ENCODE measurements around the gene NMRK1.

NMRK1 gene

DNA sequence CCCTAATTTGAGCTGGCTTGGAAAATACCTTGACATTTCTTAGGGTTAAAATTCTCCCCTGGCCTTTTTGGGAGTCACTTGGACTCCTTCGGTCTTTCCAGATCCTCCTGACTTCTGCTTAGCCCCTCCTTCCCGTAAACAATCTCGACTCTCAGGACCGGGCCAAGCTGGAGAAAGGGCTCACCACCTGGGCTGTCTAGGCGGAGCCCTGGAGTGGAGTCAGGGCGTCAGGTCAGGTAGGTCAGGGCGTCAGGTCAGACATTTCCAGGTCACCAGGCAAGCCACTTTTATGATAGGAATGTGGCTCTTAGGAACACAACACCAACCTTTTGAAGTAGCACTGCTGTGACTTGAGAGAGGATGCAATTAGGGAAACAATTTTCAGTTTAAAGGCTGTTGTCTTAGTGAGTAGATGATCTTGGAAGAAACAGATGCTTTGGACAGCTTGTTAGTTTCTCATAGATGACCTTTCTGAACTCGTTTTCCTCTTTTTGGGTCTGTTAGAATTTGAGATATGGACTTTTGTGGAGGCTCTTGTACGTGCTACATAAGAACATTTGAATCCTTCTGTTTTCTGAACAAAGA, 13.1 kb upstream of the NMRK1 start:
- DNase-seq, result no peak

DNA sequence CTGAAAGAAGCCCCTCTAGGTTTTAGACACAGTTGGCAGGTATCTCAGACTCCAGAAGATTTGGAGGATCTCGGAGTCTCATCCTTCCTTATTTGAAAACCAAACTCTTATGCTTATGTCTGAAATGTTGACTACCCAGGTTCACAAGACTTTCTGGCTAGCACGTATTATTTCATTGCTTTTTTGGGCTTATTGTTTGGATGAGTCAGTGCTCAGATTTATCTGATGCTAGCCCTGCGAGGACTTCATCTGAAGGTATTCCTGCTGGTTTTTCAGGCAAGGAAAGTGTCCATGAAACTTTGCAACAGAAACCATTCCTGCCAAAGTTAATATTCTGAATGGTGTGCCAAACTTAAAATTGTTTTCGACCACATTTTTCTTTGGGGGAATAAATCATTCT, 8.8 kb upstream of the NMRK1 start:
- DNase-seq, result no peak

DNA sequence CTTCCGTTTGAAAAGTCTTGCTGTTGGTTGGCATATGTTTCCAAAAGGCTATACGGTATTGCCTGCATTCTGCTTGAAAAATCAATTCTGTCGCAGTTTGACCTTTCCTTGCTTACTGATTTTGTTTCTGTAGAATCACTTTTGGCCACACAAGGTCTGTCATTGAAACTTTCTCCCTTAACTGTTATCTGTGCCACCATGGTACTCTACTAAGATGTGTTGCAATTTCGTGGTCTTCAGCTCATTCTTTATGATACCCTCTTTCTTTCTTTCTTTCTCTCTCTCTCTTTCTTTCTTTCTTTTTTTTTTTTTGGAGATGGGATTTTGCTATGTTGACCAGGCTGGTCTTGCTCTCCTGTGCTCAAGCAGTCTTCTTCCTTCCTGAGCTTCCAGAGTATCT, 4.8 kb upstream of the NMRK1 start:
- no peak for DNase-seq

DNA sequence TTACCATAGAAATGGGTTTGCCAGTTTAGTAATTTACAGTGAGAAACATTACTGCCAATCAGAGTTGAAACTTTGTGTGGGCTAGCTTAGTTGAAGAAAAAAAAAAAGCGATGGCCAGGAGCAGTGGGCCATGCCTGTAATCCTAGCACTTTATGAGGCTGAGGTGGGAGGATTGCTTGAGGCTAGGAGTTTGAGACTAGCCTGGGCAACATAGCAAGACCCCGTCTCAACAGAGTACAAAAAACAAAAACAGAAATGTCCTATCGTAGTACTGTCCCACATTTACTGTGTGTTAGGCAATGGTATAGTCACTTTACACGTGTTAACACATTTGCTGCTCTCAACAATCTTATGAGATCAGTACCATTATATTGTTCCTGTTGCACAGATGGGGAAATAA, 2.6 kb upstream of the NMRK1 start:
- no peak for DNase-seq

DNA sequence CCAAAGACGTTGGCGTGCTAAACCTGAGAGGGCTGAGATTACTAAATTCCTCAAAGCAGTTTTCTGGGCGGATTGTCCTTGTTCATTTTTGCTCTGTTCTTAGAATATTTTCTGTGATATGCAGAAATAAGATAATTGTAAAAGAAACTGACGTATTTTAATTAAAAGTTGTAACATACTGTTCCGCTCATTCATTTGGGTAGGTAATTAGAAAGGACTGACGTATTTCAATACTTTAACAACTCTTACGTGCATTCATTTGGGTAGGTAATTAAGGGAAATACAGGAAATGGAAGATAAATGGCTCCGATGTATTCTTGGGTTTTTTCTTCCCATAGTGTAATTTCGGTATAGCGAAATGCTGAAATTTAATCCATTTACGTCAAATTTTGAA, 1.4 kb upstream of the NMRK1 start:
- no peak for DNase-seq

DNA sequence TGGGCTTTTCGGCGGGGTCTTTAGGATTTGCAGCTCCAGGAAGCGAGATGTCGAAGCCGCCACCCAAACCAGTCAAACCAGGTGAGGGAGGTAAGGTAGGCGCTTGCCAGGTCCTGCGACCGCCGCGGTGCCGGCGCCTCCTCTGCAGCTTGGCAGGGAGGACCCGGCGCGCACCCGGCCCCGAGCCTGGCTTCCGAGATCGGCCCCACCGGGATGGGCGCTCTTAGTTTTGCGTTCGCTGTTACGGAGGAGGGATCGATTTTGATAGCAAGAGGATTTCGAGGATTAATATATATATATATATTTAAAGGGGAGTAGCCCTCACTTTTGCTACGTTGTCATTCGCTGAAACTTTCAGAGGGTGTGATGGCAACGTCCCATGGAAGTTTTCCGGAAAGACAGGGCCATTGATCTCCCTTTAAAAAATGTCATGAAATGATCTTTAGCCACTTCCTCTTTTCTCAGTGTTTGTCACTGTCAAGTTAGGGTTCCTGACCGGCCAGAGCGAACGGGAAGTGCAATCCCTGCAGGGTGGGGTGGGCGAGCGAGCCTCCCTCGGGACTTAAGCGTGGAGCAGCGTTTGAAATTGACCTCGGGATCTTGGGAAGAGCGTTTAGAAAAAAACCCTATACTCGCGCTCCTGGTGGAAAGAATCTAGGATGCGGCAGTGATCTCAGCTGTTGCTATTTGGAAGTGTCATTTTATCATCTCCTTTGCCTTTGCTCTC, 854 bp upstream of the NMRK1 start:
- DNase-seq, result no peak

DNA sequence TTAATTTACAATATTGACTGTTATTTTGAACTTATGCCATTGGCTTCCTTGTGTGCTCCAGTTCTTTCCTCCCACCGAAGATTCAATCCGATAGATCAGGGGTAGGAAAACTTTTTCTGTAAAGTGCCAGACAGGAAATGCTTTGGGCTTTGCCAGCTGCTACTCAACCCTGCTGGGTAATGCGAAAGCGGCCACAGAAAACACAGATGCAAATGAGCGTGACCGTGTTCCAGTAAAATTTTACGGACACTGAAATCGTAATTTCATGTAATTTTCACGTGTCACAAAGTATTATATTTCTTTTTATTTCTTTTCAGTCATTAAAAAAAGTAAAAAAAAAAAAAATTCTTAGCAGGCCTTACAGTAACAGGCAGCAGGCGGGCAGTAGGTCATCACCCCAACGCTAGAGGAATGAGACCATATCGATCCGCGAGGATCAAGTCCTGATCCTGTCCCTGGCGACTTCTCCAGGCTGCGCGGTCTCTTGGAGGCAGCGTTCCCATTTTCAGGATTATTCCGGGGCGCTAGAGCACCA, 599 bp downstream of the NMRK1 start:
- no peak for DNase-seq

DNA sequence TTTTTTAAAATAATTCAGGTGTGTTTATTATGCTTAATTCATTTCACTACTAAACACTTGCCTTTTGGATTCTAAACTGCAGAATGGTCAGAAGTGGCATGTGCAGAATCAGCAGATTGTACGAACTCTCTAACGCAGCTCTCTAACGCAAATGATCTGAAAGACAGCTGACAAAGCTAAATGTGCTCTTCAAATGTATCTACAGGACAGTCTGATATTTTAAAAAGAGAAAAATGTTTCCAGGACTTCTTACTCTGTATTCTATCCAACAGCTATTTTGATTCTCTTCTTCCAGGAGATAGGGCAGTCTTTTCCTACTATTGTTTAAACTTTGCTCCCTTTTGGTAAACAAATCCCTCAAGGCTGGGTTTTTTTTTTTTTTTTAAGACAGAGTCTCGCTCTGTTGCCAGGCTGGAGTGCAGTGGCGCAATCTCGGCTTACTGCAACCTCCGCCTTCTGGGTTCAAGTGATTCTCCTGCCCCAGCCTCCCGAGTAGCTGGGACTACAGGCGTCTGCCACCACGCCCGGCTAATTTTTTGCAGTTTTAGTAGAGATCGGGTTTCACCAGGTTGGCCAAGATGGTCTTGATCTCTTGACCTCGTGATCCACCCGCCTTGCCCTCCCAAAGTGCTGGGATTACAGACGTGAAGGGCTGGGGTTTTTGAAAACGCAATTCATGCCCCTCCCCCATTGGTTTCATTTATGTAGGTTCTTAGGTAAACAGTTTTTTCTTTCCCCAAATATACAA, 1.2 kb downstream of the NMRK1 start:
- no peak for DNase-seq

DNA sequence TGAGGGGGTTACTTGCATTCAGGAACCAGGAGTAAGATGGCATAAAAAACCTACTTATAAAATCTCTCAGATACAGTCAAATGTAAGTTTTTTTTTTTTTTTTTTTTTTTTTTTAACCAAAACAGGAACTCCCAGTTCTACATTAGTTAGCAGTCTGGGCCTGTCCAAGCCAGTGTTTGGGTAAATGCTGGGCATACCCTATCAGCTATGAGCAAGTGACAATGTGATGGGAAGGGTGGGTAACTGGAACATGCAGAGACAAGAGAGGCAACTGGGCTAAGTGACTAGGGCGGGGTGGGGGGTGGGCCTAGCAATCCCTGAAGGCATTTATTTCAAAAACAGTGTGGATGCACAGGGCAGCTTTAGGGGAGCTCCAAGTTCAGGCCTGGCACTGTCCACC, 2.3 kb downstream of the NMRK1 start:
- DNase-seq, result no peak

DNA sequence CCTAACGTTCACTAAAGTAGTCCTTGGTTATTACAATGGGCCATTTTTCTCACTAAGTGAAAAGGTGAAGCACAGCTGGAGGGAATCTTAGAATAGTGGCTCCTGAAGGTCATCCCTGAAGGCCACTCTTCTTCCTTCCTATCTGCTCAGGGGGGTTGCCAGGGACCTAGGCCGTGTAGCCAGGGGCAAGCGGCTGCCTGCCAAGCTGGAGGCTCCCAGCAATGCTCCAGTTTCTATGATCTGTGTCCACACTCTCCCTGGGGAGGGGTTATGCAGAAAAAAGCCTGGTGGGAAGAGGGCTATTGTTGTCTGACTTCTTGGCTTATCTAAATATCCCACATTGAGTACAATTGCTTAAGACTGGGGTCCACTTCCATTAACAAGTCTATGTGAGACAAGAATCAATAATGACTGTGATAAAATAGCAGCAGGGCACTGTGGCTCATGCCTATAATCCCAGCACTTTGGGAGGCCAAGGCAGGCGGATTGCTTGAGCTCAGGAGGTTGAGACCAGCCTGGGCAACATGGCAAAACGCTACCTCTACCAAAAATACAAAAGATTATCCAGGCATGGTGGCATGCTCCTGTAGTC, 3.8 kb downstream of the NMRK1 start:
- DNase-seq, result no peak

DNA sequence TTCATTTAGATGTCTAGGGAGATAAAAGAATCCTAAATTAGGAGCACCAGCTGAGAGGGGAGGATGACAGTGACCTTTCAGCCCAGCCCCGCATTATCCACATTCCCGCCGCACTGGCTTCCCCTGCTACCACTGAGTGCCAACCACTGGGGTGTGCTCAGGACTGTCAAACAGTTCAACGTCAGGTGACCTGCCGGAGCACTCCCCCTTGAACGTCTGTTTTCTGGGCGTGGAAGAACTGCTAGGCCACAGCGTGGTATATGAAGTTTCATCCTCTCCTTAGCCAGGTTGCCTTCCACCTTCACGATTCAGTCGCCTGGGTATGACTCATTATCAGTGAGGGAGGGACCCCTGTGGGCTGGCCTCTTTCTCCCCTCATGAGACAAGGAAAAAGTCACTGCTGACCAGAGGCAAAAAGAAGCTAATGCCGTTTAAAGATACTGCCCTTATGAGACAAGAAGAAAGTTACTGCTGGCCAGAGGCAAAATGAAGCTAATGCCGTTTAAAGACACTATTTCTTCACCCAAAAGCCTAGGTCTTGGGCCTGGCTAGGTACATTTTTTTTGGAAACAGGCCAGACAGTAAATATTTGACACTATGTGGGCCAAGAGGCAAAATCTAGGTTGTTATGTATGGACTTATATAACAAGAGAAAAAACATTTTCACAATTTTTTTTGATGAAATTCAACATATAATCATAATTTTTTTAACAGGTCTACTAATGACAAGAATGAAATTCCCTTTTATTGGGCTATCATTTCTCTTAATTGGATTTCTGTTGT, 4.6 kb downstream of the NMRK1 start:
- no peak for DNase-seq

DNA sequence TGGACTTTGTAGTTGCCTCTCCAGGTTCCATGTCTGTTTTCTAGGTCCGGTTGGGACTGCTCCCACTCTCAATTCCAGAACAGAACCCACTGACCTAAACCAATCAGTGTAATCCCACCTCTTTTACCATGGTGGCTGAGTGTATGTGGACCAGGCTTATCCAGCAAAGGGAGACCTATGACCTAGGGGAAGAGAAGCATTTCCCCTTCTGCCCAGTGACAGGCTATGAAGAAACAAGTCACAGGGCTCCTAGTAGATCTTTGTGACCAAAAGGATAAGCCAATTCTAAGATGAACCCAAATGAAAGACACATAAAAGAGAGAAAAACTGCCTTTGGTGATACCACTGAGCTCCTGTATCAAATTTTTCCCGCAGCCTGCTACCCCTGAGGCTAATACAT, 6.3 kb downstream of the NMRK1 start:
- DNase-seq, result no peak

DNA sequence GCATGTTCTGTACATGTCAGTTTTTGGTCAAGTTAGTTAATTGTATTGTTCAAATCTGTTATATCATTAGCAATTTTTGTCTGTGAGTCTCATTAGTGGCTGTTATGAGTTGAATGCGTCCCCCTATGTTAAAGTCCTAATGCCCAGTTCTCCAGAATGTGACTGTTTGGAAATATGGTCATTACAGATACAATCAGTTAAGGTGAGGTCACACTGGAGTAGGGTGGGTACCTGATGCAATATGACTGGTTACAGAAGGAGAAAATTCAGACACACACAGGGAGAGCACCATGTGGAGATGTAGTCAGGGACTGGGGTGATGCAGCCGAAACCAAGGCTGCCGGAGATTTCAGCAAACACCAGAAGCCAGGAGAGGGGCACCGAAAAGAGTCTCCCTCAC, 15.1 kb downstream of the NMRK1 start:
- DNase-seq, result no peak

DNA sequence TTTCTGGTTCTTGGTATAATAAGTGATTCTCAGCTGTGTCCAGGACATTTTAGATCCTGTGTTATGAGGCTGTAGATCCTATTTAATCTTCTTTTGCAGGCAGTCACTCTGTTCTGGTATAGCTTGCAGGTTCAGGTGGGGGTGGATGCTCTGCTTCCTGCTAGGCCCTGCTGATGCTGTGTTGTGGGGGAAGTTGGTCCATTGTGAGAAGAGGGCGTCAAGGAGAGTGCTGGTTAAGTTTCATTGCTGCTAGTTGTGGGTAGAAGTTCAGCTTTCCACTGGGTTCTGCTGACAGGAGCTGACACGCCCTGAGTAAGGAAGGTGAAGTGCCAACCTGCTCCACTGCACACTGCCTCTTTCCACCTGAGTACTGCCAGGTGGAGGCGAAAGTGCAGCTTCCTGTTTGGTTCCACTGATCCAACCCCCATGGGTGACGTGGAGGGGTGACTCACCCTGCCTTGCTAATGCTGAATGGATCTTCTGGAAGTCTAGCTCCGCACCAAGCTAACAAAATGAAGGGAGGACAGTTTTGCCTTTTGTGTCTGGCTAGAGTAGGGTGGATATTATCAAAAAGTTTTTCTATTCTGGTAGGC, 16.3 kb downstream of the NMRK1 start:
- no peak for DNase-seq

DNA sequence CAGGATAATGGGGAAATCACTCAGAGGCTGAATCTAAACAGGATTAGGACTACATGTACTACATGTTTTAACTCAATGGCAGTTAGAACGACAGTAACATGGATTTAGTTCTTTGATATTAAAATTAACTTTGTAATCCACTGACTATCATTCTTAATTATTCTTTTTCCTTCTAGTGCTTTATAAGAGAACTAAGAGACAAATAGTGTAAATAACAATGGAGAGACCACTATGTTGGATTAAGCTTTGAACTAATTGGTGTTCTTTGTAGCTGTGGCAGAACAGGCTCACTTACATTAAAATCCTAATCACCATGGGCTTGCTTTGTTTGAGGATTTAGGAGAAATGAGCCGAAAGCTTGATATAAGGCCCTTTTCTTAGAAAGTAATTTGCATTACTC, 18.8 kb downstream of the NMRK1 start:
- no peak for DNase-seq

DNA sequence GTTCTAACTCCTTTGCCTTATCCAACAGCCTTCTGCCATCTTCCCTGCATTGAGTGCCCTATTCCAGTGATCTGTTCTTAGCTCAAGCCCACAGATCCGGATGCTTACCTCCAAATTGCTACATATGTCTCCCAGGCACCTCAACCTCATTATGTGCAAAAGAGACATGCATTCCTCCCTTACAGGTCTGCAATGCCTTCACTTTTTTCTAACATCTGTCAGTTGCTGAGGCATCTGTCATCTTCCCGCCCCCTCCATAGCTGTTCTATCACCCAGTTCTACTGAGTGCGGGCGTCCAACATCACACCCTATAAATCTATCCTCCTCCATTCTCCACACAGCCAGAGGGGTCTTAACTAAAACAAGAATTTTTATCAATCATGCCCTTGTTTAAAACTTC, 20.1 kb downstream of the NMRK1 start:
- DNase-seq, result no peak

DNA sequence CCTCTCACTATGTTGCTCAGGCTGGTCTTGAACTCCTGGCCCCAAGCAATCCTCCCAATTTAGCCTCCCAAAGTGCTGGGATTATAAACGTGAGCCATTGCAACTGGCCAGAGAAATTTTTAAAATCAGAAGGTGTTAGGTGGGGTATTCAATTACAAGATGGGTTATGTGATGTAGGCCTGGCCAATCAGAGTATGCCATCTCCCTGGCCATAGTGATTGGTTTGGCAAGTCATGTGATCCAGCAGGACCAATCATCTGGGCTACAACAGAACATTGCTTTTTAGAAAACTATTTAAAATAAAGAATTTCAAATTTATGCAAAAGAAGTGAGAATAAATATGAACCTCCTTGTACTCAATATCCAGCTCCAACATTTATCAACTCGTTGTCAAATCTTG, 22.4 kb downstream of the NMRK1 start:
- no peak for DNase-seq

DNA sequence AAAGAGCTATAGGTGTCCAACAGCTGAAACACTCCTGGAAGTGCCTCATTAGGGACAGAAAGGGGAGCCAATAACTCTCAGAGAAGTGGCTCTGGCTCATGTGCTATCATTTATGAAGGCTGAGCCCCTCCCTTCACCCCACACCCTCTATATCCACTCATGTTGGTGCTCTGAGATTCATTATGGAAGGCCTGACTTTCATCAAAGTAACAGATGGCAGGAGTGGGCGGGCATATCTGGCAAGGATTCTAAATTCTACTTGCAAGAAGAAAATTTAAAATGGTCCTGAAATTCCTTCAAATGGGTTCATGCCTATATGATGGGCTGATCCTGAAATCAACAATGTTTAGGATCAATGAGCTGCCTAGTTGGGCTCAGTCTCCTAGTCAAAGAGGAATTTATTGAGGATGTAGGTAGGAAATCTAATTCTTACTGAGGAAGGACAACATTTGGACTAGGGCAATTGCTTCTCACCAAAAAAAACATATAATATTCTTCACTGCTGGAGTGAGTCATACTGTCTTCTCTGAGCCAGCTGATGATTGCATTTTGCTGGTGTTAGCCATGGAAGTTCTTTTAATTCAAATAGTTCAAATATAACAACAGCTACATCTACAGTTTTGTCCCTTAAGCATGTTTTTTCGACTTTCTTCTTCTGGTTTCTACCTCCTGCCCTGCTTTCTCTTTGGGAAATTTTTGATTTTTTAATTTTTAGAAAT, 23.5 kb downstream of the NMRK1 start:
- no peak for DNase-seq

DNA sequence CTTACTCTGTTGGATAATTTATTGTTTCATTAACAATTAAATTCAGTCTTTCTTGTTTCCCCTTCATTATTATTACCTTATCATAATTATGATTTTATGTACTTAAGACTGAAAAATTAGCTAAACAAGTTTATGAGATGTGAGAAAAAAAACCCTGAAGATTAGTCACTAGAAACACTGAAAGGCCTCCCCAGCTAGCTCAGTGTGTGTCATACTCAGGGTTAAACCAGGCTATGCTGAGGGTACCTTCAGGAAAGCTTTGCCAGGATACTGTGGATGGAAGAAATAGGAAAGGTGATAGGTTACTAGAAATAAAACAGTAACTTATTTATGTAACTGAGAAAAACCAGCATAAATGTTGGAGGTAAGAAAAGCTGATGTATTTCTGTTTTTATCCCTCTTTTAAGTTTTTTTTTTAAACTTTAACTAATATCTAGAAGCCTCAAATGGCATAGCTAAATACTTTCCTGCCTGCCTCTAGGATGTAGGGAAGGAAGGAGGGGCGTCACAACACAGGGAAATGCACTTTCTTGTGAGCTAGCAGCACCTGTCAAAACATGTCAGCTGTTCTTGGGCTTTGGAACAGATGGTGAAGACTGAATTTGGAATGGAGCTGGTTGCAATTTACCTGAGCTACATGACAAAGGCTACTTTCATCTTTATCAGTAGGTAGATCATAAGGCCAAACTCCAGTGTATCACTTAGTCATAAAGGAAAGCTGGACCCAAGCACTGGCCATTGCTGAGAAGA, 24.2 kb downstream of the NMRK1 start:
- no peak for DNase-seq

DNA sequence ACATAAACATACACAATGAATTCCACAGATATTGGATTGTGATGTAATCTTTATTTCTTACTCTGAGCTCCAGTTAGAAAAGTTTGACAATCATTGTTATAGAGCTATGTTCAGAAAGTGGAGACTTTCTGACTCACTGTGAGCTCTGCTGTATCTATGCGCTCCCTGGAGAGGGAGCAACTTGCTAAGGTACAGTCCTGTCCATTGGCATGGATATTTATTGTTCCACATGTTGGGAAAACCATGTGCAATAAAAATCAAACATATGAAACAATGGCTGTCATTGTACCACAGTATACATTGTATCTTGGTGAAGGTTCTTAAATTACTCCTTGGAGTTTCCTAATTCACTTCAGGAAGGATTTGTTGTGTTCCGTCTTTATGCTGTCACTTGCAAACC, 26.8 kb downstream of the NMRK1 start:
- DNase-seq, result no peak

DNA sequence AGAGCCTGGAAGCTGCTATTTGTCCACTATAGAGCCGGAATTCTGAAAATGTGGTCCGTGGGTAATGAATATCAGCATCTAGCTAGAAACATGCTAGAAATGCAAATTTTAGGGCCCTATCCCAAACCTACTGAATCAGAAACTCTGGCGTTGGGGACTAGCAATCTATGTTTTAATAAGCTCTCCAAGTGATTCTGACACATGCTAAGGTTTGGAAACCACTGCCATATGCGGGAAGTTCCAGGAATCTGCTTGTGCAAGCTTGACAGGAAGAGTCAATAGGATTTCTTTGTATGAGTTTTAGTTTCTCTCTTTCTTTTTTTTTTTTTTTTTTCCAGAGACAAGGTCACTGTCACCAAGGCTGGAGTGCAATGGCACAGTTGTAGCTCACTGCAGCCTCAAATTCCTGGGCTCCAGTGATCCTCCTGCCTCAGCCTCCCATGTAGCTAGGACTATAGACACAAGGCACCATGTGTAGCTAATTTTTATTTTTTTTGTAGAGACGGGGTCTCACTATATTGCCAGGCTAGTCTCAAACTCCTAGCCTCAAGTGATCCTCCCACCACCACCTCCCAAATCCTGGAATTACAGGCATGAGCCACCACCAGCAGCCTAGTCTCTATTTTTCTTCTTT, 33.5 kb downstream of the NMRK1 start:
- DNase-seq, result no peak

Measured in NCI-H2081 treated with DMSO at 0.1 percent for 48 hours (cell line).